HepG2 (cell line): Measurements from ENCODE around the gene CHRNG. TPM values are rescaled to one million over a fixed set of nuclear protein-coding genes. Genes with fewer than 3 reads are reported as not detected.
A peak's percentile ranks its signal among the peaks of the same experiment; 100 is the strongest.

Experiments
- AKAP8 ChIP-seq: sonication (generic); formaldehyde crosslinking; IDR thresholded peaks from 2 replicates; pipeline ENCODE4 v1.5.1; 2020; ENCODE audit warnings: mild to moderate bottlenecking, missing genetic modification reagents
- ARNT ChIP-seq: fragments of 450-650 bp; IDR thresholded peaks from 2 replicates; pipeline ENCODE4 v1.6.1; 2017
- ATF5 ChIP-seq: sonication (generic); formaldehyde crosslinking; IDR thresholded peaks from 2 replicates; pipeline ENCODE4 v1.4.0; 2020; ENCODE audit warnings: mild to moderate bottlenecking, low read depth, missing genetic modification reagents
- ERF ChIP-seq: IDR thresholded peaks from 2 replicates; pipeline ENCODE4 v1.6.1; 2018; ENCODE audit warnings: missing biosample characterization, missing genetic modification reagents
- ETV6 ChIP-seq: sonication (generic); formaldehyde crosslinking; conservative IDR thresholded peaks from 2 replicates; pipeline ENCODE4 v1.4.0; 2020; ENCODE audit warnings: missing genetic modification reagents
- FOXJ3 ChIP-seq: sonication (generic); formaldehyde crosslinking; IDR thresholded peaks from 2 replicates; pipeline ENCODE4 v1.4.0; 2020; ENCODE audit warnings: missing genetic modification reagents, mild to moderate bottlenecking, borderline replicate concordance
- KDM2A ChIP-seq: sonication (generic); formaldehyde crosslinking; IDR thresholded peaks from 2 replicates; pipeline ENCODE4 v1.4.0; 2020; ENCODE audit warnings: low read depth, missing genetic modification reagents, borderline replicate concordance
- NR2C2 ChIP-seq: sonication (generic); formaldehyde crosslinking; IDR thresholded peaks from 2 replicates; pipeline ENCODE4 v1.4.0; 2020; ENCODE audit warnings: missing genetic modification reagents, mild to moderate bottlenecking, moderate library complexity, borderline replicate concordance
- NR2F6 ChIP-seq, 2 experiments: IDR thresholded peaks; 2 replicates each; pipeline ENCODE4 v1.6.1; 2016; ENCODE audit warnings: antibody characterized with exemption in 1 of 2, mild to moderate bottlenecking in 1 of 2
- PHB2 ChIP-seq: fragments of 450-650 bp; IDR thresholded peaks from 2 replicates; pipeline ENCODE4 v1.6.1; 2018; ENCODE audit not compliant: partially characterized antibody
- POLR2G ChIP-seq: fragments of 200-400 bp; formaldehyde crosslinking; IDR thresholded peaks from 2 replicates; pipeline ENCODE4 v1.6.1; 2018; ENCODE audit warnings: mild to moderate bottlenecking, low read depth, low read length, moderate library complexity
- RAD21 ChIP-seq: fragments of 450-650 bp; formaldehyde crosslinking; IDR thresholded peaks from 2 replicates; pipeline ENCODE4 v1.5.0; 2020; ENCODE audit warnings: mild to moderate bottlenecking
- SNAPC5 ChIP-seq: sonication (generic); formaldehyde crosslinking; IDR thresholded peaks from 2 replicates; pipeline ENCODE4 v1.8.1; 2023; ENCODE audit warnings: mild to moderate bottlenecking, missing genetic modification reagents, borderline replicate concordance
- THRA ChIP-seq: sonication (generic); formaldehyde crosslinking; IDR thresholded peaks from 2 replicates; pipeline ENCODE4 v1.4.0; 2020; ENCODE audit warnings: missing genetic modification reagents, borderline replicate concordance
- ZNF12 ChIP-seq: sonication (generic); formaldehyde crosslinking; IDR thresholded peaks from 2 replicates; pipeline ENCODE4 v1.5.0; 2020; ENCODE audit warnings: missing genetic modification reagents
- ZNF264 ChIP-seq: sonication (generic); formaldehyde crosslinking; IDR thresholded peaks from 2 replicates; pipeline ENCODE4 v1.4.0; 2020; ENCODE audit warnings: missing genetic modification reagents
- ZNF383 ChIP-seq: sonication (generic); formaldehyde crosslinking; IDR thresholded peaks from 2 replicates; pipeline ENCODE4 v1.4.0; 2020; ENCODE audit warnings: missing genetic modification reagents, mild to moderate bottlenecking, borderline replicate concordance
- ZNF720 ChIP-seq: sonication (generic); formaldehyde crosslinking; IDR thresholded peaks from 2 replicates; pipeline ENCODE4 v1.4.0; 2020; ENCODE audit warnings: missing genetic modification reagents
- ZNF83 ChIP-seq: sonication (generic); formaldehyde crosslinking; IDR thresholded peaks from 2 replicates; pipeline ENCODE4 v1.4.0; 2020; ENCODE audit warnings: missing genetic modification reagents, mild to moderate bottlenecking, borderline replicate concordance
- ZNF883 ChIP-seq: sonication (generic); formaldehyde crosslinking; IDR thresholded peaks from 2 replicates; pipeline ENCODE4 v1.5.1; 2020; ENCODE audit warnings: mild to moderate bottlenecking, missing genetic modification reagents; ENCODE audit errors: not compliant biosample characterization
- polyA plus RNA-seq, 8 experiments: library from polyadenylated mRNA; depleted of rRNA in 3 of 8; stranded (reverse) in 7 of 8; unstranded in 1 of 8; fragments of >200 nt; fragmentation: Illumina TruSeq in 4 of 8; extraction: Trizol in 4 of 8; gene quantifications; 2 replicates each; pipeline versions ENCODE4 v1.2.1 to v1.2.3, GENCODE V29; 2011 to 2016; ENCODE audit warnings: low read depth in 4 of 8, missing spikeins in 1 of 8, mixed read lengths in 1 of 8; ENCODE audit not compliant: insufficient read depth in 1 of 8
- total RNA-seq, 5 experiments: library from RNA; depleted of rRNA; stranded (reverse); fragments of >200 nt; fragmentation: Illumina TruSeq; extraction: Trizol; gene quantifications; 2 replicates each; pipeline ENCODE4 v1.2.3, GENCODE V29; 2016; ENCODE audit warnings: low read depth in 1 of 5
- TF ChIP-seq, protein P1 (sequence below): sonication (generic); formaldehyde crosslinking; conservative IDR thresholded peaks from 2 replicates; pipeline ENCODE4 v1.8.0; 2022; ENCODE audit warnings: missing genetic modification reagents
- TF ChIP-seq, protein P2 (sequence below): sonication (generic); formaldehyde crosslinking; IDR thresholded peaks from 2 replicates; pipeline ENCODE4 v1.4.0; 2020; ENCODE audit warnings: mild to moderate bottlenecking, missing genetic modification reagents

The CHRNG gene
- total and polyA plus RNA-seq, 2 of the 13 experiments (the other 11 are each of a cell fraction or from before 2014, with no cell fraction given), result not detected

GRCh38 chr2:232550354-232551249, 11.1 kb downstream of the CHRNG start, which contains the start of the genes EIF4E2 and TIGD1 (continued):
- TF ChIP-seq, protein P1, sequence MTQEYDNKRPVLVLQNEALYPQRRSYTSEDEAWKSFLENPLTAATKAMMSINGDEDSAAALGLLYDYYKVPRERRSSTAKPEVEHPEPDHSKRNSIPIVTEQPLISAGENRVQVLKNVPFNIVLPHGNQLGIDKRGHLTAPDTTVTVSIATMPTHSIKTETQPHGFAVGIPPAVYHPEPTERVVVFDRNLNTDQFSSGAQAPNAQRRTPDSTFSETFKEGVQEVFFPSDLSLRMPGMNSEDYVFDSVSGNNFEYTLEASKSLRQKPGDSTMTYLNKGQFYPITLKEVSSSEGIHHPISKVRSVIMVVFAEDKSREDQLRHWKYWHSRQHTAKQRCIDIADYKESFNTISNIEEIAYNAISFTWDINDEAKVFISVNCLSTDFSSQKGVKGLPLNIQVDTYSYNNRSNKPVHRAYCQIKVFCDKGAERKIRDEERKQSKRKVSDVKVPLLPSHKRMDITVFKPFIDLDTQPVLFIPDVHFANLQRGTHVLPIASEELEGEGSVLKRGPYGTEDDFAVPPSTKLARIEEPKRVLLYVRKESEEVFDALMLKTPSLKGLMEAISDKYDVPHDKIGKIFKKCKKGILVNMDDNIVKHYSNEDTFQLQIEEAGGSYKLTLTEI (CRISPR knock-in tag), result no peak
- TF ChIP-seq SNAPC5 (CRISPR knock-in tag) (peak; percentile 87), THRA (CRISPR knock-in tag) (peak; percentile 91), POLR2G (peak; percentile 96), NR2C2 (CRISPR knock-in tag) (peak; percentile 93), ETV6 (CRISPR knock-in tag) (peak; percentile 82), ZNF720 (CRISPR knock-in tag) (no peak), PHB2 (no peak), ATF5 (peak; percentile 98), KDM2A (CRISPR knock-in tag) (peak; percentile 99), ZNF12 (CRISPR knock-in tag) (peak; percentile 88), ZNF264 (CRISPR knock-in tag) (peak; percentile 98), ZNF83 (CRISPR knock-in tag) (peak; percentile 95), AKAP8 (CRISPR knock-in tag) (peak; percentile 88), ERF (CRISPR knock-in tag) (peak; percentile 100), NR2F6 (IDR thresholded peaks at IDR 0.05) (no peak), NR2F6 (CRISPR knock-in tag; IDR thresholded peaks at IDR 0.05) (peak; percentile 88), FOXJ3 (CRISPR knock-in tag) (peak; percentile 92), RAD21 (CRISPR knock-in tag) (peak; percentile 62; the same call in 1 of the 2 replicates), ZNF383 (0 out of 2 replicates have a peak, but pooled peaks have one; percentile 87), ZNF883 (CRISPR knock-in tag) (peak; percentile 100), ARNT (no peak)
- TF ChIP-seq, protein P2, sequence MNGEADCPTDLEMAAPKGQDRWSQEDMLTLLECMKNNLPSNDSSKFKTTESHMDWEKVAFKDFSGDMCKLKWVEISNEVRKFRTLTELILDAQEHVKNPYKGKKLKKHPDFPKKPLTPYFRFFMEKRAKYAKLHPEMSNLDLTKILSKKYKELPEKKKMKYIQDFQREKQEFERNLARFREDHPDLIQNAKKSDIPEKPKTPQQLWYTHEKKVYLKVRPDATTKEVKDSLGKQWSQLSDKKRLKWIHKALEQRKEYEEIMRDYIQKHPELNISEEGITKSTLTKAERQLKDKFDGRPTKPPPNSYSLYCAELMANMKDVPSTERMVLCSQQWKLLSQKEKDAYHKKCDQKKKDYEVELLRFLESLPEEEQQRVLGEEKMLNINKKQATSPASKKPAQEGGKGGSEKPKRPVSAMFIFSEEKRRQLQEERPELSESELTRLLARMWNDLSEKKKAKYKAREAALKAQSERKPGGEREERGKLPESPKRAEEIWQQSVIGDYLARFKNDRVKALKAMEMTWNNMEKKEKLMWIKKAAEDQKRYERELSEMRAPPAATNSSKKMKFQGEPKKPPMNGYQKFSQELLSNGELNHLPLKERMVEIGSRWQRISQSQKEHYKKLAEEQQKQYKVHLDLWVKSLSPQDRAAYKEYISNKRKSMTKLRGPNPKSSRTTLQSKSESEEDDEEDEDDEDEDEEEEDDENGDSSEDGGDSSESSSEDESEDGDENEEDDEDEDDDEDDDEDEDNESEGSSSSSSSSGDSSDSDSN (CRISPR knock-in tag), result peak; percentile 100
